Measurements from ENCODE around the gene VIM. TPM values are rescaled to one million over a fixed set of nuclear protein-coding genes. Genes with fewer than 3 reads are reported as not detected.

VIM gene
- polyA plus RNA-seq, 1 donor (not counting 4 experiments of a cell fraction or from before 2014, with no cell fraction given) = 495 TPM

DNA sequence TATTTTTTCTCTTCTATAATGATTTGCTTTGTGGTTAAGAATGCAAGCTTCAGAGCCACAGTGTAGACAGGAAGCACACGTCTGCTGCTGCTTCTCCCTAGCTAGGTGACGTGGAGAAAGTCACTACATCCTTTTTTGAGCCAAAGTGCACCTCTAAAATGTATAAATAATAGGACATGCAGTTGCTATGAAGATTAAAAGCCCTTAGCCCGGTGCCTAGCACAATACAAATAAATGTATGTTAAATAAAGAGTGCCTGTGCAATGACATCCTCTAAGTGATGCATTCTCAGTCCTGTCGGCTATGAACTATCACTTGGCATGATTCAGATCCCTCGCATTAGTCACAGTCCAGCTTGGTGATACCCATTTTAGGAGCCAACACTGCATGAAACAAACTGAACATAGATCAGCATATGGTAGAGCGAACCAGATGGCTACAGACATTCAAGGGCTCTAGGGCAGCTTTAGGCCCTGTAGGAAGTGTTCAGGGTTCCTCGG lies 21.8 kb upstream of the VIM start:
- H3K4me1 ChIP-seq (ENCODE audit: control insufficient read depth, extremely low read depth, insufficient read depth, low read length) = peaks cover 17% of the 10 kb centered on the region
- no peak overlapping the region for H3K4me2 ChIP-seq (ENCODE audit: control insufficient read depth, extremely low read depth, insufficient read depth, low read depth, low read length)
- H3K9me1 ChIP-seq (ENCODE audit: control insufficient read depth, extremely low read depth, insufficient read depth, low read length) = no peaks in the 10 kb centered on the region
- no peaks in the 10 kb centered on the region for H3K36me3 ChIP-seq (ENCODE audit: control insufficient read depth in 2 of 2, extremely low read depth in 1 of 2, insufficient read depth in 2 of 2, low read length in 2 of 2)
- TF ChIP-seq EZH2 (IDR thresholded peaks at IDR 0.05; ENCODE audit: low read length) (no peak), CTCF (optimal IDR thresholded peaks at IDR 0.05 in 1 of 3, IDR thresholded peaks at IDR 0.05 in 1 of 3, conservative IDR thresholded peaks at IDR 0.05 in 1 of 3; ENCODE audit: extremely low read depth in 1 of 3, insufficient read depth in 2 of 3, low read length in 3 of 3) (no peak)
- H3K27ac ChIP-seq (ENCODE audit: control insufficient read depth, insufficient read depth, low read length) = peak overlapping the region; percentile 40
- H3K27me3 ChIP-seq (ENCODE audit: control insufficient read depth, extremely low read depth, insufficient read depth, low read length) = no peaks in the 10 kb centered on the region
- H3K9ac ChIP-seq (ENCODE audit: control insufficient read depth, extremely low read depth, insufficient read depth, low read length) = no peak overlapping the region
- no peaks in the 10 kb centered on the region for H3K9me3 ChIP-seq (ENCODE audit: control insufficient read depth, low read depth, low read length)
- DNase-seq (ENCODE audit: low read depth, low spot score) = no peak
- H2AFZ ChIP-seq (ENCODE audit: control insufficient read depth, low read length) = no peak overlapping the region
- H3K79me2 ChIP-seq (ENCODE audit: control insufficient read depth, insufficient read depth, low read length) = no peaks in the 10 kb centered on the region
- dilution Hi-C loops (cut with MboI; ENCODE audit: extremely low pct_ligation_motif_present, low sequenced_read_pairs) = no loop called here
- FAIRE-seq = peak; percentile 64
- H4K20me1 ChIP-seq (ENCODE audit: control insufficient read depth, extremely low read depth, insufficient read depth, low read length) = no peaks in the 10 kb centered on the region
- no peak overlapping the region for H3K4me3 ChIP-seq (ENCODE audit: control insufficient read depth in 2 of 3, extremely low read depth in 1 of 3, insufficient read depth in 2 of 3, low read depth in 1 of 3, low read length in 3 of 3)

DNA sequence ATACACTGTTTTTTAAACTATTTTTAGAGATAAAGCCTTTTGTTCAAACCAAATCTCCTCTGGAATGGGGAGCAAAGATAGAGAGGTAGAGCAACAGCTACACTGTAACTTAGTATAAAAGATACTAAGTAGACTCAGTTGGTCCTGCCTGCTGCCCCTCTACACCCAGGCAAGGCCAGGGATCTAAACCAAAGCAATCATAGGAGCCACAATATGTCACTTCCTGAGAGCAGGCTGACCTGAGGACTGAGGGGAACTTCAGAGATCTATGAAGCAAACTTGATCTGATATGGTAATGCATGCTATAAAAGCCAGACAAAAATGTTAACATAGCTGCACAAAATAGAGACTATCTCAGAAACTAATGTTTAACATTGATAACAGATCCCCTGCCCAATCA lies 19.6 kb upstream of the VIM start:
- no peak overlapping the region for H3K9ac ChIP-seq (ENCODE audit: control insufficient read depth, extremely low read depth, insufficient read depth, low read length)
- H3K9me3 ChIP-seq (ENCODE audit: control insufficient read depth, low read depth, low read length) = no peaks in the 10 kb centered on the region
- dilution Hi-C loops (cut with MboI; ENCODE audit: extremely low pct_ligation_motif_present, low sequenced_read_pairs) = no loop called here
- H3K36me3 ChIP-seq (ENCODE audit: control insufficient read depth in 2 of 2, extremely low read depth in 1 of 2, insufficient read depth in 2 of 2, low read length in 2 of 2) = no peaks in the 10 kb centered on the region
- H3K4me3 ChIP-seq (ENCODE audit: control insufficient read depth in 2 of 3, extremely low read depth in 1 of 3, insufficient read depth in 2 of 3, low read depth in 1 of 3, low read length in 3 of 3) = no peak overlapping the region
- no peak overlapping the region for H3K4me2 ChIP-seq (ENCODE audit: control insufficient read depth, extremely low read depth, insufficient read depth, low read depth, low read length)
- H3K79me2 ChIP-seq (ENCODE audit: control insufficient read depth, insufficient read depth, low read length) = no peaks in the 10 kb centered on the region
- no peaks in the 10 kb centered on the region for H3K27me3 ChIP-seq (ENCODE audit: control insufficient read depth, extremely low read depth, insufficient read depth, low read length)
- no peak for FAIRE-seq
- TF ChIP-seq CTCF (optimal IDR thresholded peaks at IDR 0.05 in 1 of 3, IDR thresholded peaks at IDR 0.05 in 1 of 3, conservative IDR thresholded peaks at IDR 0.05 in 1 of 3; ENCODE audit: extremely low read depth in 1 of 3, insufficient read depth in 2 of 3, low read length in 3 of 3) = no peak
- TF ChIP-seq EZH2 (IDR thresholded peaks at IDR 0.05; ENCODE audit: low read length) = no peak
- no peak for DNase-seq (ENCODE audit: low read depth, low spot score)
- H3K27ac ChIP-seq (ENCODE audit: control insufficient read depth, insufficient read depth, low read length) = no peak overlapping the region
- no peaks in the 10 kb centered on the region for H3K9me1 ChIP-seq (ENCODE audit: control insufficient read depth, extremely low read depth, insufficient read depth, low read length)
- no peaks in the 10 kb centered on the region for H4K20me1 ChIP-seq (ENCODE audit: control insufficient read depth, extremely low read depth, insufficient read depth, low read length)
- H2AFZ ChIP-seq (ENCODE audit: control insufficient read depth, low read length) = no peak overlapping the region
- H3K4me1 ChIP-seq (ENCODE audit: control insufficient read depth, extremely low read depth, insufficient read depth, low read length) = peaks cover 13% of the 10 kb centered on the region

All from keratinocyte (primary cell).